BJ (cell line): Measurements from ENCODE around the gene MRM2. TPM values are rescaled to one million over a fixed set of nuclear protein-coding genes. Genes with fewer than 3 reads are reported as not detected.

ENCODE experiments used
- CTCF ChIA-PET: fragments of 350-600 bp; formaldehyde crosslinking; extraction: SDS; loops from one replicate; lab custom pipeline; 2021; ENCODE audit warnings: antibody characterized with exemption, inconsistent platforms; lab: Yijun Ruan, JAX
- POLR2A ChIA-PET: fragments of 300-600 bp; sonication (Branson Sonifier 250); formaldehyde crosslinking; extraction: SDS; loops from one replicate; lab custom pipeline; 2021; ENCODE audit warnings: antibody characterized with exemption; lab: Charles Lee
- DNase-seq: peaks from one replicate; pipeline ENCODE4 v3.0.0-alpha.2; 2011; ENCODE audit warnings: low read depth
- H3K27me3 ChIP-seq: 2 replicates; pipeline ENCODE4 v1.6.0; 2011; ENCODE audit warnings: low read length; ENCODE audit not compliant: control insufficient read depth, insufficient read depth
- H3K36me3 ChIP-seq: 2 replicates; pipeline ENCODE4 v1.5.1; 2011; ENCODE audit warnings: low read length; ENCODE audit not compliant: control insufficient read depth, insufficient read depth
- H3K4me3 ChIP-seq: 2 replicates; pipeline ENCODE4 v1.5.1; 2011; ENCODE audit warnings: low read depth, mild to moderate bottlenecking, control low read depth, low read length
- CTCF ChIP-seq: IDR thresholded peaks from 2 replicates; pipeline ENCODE4 v1.5.1; 2011; ENCODE audit warnings: low read depth, mild to moderate bottlenecking, control low read depth, inconsistent platforms, low read length, moderate library complexity; ENCODE audit not compliant: insufficient read depth
- polyA plus RNA-seq: library from polyadenylated mRNA; depleted of rRNA; stranded (reverse); fragments of >200 nt; gene quantifications from 2 replicates; pipeline ENCODE4 v1.2.3, GENCODE V29; 2011

MRM2 gene
- polyA plus RNA-seq, 1 experiment = 27.3 TPM

DNA sequence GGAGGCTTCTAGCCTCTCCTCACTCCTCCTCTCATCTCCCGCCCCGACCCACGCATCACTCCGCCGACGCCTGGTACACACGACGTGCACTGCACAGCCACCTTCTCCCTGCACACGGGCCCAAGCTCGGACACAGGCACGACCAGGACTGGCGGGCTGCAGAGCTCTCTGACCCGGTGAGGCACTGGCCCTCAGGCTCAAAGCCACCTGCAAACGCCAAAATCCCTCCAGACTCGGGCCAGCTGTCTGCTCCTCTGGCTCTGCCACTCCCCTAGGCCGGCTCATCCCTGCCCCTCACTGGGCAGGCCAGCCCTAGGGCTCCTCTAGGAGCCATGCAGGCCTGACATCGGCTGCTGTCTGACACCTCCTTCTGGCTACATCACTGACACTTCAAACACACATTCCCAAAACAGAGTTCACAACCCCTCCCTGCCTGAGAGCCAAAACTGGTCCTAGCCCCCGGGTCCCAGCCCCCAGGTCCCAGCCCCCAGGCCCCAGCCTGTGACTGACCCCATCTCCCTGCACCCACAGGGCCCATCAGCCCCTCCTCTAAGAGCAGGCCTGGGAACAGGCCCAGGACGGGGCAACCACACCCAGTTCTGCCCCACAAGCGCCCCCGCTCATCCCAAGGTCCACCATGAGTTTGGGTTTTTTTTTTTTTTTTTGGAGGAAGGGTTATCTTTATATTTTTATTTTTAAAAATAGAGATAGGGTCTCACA, 44.4 kb downstream of the MRM2 start:
- TF ChIP-seq CTCF = no peak
- Histone ChIP-seq H3K4me3 (no peak overlapping the region), H3K36me3 (peaks cover 12% of the 10 kb centered on the region), H3K27me3 (no peaks in the 10 kb centered on the region)
- ChIA-PET POLR2A (no interaction called here), CTCF (interaction anchor here (0.7 kb wide), 1 partner anchor 18 kb away, joined by 3 read pairs; no protein-coding TSS in a partner anchor)
- no peak for DNase-seq

GRCh38 chr7:2196381-2197378, 45.3 kb downstream of the MRM2 start:
- H3K36me3 ChIP-seq = peaks cover 10% of the 10 kb centered on the region
- no peak overlapping the region for H3K4me3 ChIP-seq
- TF ChIP-seq CTCF = no peak
- CTCF ChIA-PET = interaction anchor here (0.7 to 1.7 kb wide), 4 partner anchors 7 to 152 kb away, joined by 3 read pairs; no protein-coding TSS in a partner anchor
- POLR2A ChIA-PET = no interaction called here
- no peaks in the 10 kb centered on the region for H3K27me3 ChIP-seq
- no peak for DNase-seq

DNA sequence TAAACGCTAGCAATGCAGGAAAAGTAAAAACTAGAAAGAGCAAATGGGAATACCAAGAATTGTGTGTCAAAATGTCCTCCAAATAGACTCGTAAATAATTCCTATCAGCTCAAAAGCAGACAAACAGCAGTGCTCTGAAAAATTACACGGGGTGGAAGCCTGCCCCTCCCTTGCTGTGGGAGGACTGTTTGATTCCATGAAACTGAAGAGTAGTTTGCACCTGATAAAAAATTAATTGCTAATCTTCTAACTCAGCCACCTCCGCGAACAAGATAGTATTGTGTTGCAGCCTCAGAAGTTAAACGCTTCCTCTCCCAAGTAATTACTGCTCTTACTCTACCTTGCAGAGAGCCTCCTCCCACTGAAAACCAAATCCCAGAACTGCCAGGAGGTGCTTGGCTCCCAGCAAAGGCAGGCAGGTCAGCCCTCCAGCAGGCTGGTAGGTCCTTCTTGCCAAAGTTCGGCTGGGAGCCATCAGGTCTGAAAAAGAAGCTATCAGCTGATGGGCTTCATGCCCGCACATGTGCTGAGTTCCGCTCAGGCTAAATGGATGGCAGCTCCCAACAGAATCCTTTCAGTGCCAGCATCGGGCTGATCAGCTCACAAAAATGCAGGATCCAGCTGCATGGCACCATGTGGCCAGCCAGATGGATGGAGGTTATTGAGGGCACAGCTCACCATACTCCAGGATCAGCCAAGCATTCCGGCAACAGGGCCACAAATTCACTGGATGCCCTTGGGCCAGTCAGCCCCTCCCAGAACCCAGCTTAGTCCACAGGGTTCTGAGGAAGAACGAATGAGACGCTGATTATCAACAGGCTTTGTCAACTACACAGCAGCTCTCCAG, 46.4 kb downstream of the MRM2 start:
- H3K36me3 ChIP-seq = peaks cover 10% of the 10 kb centered on the region
- no peak for DNase-seq
- H3K27me3 ChIP-seq = no peaks in the 10 kb centered on the region
- H3K4me3 ChIP-seq = no peak overlapping the region
- ChIA-PET POLR2A (no interaction called here), CTCF (interaction anchor here (0.7 to 1.7 kb wide), 7 partner anchors 8 to 153 kb away, joined by 3 to 8 read pairs (median 3); no protein-coding TSS in a partner anchor)
- no peak for TF ChIP-seq CTCF

DNA sequence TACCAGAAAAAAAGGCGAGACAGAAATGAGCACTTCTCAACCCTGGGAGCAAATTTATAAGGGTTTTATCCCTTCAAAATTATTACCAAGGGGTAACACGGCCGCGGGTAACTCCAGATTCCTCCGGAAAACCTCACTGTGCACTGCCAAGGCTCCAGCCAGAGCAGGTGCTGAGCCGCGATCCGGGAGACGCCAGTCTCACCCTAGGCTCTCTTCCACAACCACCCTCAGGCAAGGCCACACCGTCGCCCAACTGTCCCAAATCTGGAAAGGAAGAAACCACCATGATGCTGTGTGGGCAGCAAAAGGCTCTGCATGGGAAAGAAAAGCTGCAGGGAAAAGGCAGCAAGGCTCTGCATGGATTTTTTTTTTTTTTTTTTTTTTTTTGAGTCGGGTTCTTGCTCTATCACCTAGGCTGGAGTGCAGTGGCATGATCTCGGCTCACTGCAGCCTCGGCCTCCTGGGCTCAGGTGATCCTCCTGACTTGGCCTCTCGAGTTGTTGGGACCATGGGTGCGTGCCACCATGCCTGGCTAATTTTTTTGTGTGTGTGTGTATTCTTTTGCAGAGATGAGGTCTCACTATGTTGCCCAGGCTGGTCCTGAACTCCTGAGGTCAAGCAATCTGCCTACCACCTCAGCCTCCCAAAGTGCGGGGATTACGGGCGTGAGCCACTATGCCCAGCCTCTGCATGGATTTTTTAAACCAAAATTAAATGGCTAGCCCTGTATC, 48.3 kb downstream of the MRM2 start:
- peaks cover 8% of the 10 kb centered on the region for H3K36me3 ChIP-seq
- H3K27me3 ChIP-seq = no peaks in the 10 kb centered on the region
- DNase-seq = no peak
- TF ChIP-seq CTCF = no peak
- H3K4me3 ChIP-seq = no peak overlapping the region
- CTCF ChIA-PET = interaction anchor here (2.2 kb wide), 1 partner anchor 12 kb away, joined by 5 read pairs; no protein-coding TSS in a partner anchor
- POLR2A ChIA-PET = no interaction called here
